ENCODE results near the gene HTT. TPM values are rescaled to one million over a fixed set of nuclear protein-coding genes. Genes with fewer than 3 reads are reported as not detected.

HTT gene
- polyA plus RNA-seq, 2 donors, result 9.7 to 19.4 TPM

DNA sequence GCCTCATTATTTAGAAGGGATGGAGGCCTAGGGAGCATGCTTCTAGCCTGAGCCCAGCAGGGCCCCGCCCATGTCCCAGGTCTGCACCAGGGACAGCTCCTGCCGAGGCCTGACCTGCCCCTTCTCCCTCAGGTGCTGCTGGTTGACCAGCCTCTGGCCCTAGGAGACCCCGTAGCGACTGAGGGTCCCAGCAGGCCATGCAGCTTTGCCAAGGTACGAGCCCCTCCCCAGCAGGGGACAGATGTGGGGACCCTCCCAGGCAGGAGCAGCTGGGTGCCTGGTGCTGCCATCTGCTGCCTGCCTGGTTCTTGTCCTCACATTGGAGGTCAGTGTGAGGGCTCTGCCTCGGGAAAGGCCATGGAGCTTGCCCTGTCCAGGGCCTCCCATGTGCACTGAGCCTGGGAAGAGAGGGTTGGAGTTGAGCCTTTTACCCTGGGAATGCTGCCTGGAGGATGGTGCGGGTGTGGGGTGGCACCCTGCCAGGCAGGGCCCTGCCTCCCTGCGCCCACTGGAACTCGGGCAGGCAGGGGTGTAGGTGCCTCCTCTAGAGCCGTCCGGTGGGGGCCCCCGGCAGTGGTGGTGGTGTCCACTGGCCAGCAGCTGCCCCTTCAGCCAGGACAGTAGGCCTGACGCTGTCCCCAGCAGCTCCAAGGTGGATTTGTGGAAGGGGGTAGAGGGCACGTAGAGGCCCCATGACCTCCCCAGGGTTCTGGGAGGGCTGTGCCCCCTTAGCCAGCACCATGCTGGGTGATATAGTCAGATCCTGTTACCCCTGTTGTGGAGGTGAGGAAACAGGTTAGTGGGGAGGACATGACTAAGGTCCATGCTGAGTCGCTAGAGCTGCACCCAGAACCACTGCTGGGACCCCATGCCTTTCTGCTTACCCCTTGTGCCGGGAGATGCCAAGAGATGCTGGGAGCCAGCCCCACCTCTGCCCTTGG lies 172.2 kb downstream of the HTT start:
- 78 to 79% methylated on average over 16 of the region's 16 CpGs for WGBS, 2 donors
- Histone ChIP-seq H3K27ac (ENCODE audit: low read depth in 2 of 2, low read length in 1 of 2) (no peak overlapping the region), H3K27me3 (ENCODE audit: control insufficient read depth in 1 of 2, insufficient read depth in 2 of 2, low read length in 2 of 2) (no peaks in the 10 kb centered on the region), H3K4me1 (ENCODE audit: control insufficient read depth in 2 of 2, insufficient read depth in 2 of 2, low read length in 1 of 2) (peaks cover 0 to 3% of the 10 kb centered on the region in 2 donors), H3K9me3 (ENCODE audit: control insufficient read depth in 2 of 2, insufficient read depth in 1 of 2, low read depth in 1 of 2, low read length in 1 of 2) (no peaks in the 10 kb centered on the region), H3K36me3 (ENCODE audit: control insufficient read depth in 2 of 2, insufficient read depth in 2 of 2, low read length in 1 of 2) (peaks cover 0 to 3% of the 10 kb centered on the region in 2 donors), H3K4me3 (ENCODE audit: low read depth in 1 of 2, low read length in 2 of 2) (no peak overlapping the region)

DNA sequence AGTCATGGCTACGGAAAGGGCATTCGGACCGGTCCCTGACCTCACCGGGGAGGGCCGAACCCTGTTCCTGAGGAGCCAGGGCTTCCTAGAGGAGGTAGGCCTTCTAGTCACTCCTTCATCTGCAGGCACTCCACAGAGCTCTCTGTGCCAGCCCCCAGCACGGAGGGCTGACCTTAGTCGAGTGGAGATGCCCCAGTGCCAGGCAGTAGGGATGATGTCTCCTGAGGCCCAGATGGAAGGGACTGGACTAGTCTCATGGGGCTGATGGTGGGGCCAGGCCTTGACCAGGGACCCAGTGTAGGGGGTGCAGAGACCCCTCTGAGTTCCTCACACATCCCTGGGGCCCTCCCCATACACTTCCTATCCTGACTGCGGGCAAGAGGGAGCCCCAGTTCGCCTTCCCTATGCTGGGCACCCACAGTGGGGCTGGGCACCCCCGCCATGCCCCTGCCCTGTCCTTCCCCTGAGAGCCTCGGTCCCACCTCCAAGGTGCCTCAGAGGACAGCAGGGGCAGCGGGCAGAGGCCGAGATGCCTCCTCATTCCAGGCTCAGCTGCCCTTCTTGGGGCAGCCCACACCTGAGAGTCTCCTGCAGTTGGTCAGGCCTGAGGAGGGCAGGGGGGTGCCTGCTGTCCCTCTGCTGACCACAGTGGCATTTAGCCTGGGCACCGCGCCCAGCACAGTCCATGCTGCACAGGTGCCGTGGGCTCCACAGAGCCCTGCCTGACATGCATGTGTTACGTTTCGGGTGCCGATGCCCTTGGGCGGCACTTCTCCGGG lies 173.1 kb downstream of the HTT start:
- H3K36me3 ChIP-seq (ENCODE audit: control insufficient read depth in 2 of 2, insufficient read depth in 2 of 2, low read length in 1 of 2), result peaks cover 0 to 2% of the 10 kb centered on the region in 2 donors
- peaks cover 0 to 3% of the 10 kb centered on the region in 2 donors for H3K4me1 ChIP-seq (ENCODE audit: control insufficient read depth in 2 of 2, insufficient read depth in 2 of 2, low read length in 1 of 2)
- H3K27ac ChIP-seq (ENCODE audit: low read depth in 2 of 2, low read length in 1 of 2), result no peak overlapping the region
- H3K27me3 ChIP-seq (ENCODE audit: control insufficient read depth in 1 of 2, insufficient read depth in 2 of 2, low read length in 2 of 2), result no peaks in the 10 kb centered on the region
- no peaks in the 10 kb centered on the region for H3K9me3 ChIP-seq (ENCODE audit: control insufficient read depth in 2 of 2, insufficient read depth in 1 of 2, low read depth in 1 of 2, low read length in 1 of 2)
- WGBS, 2 donors, result 89 to 92% methylated on average over 21 of the region's 21 CpGs
- no peak overlapping the region for H3K4me3 ChIP-seq (ENCODE audit: low read depth in 1 of 2, low read length in 2 of 2)

GRCh38 chr4:3248178-3248480 lies 173.6 kb downstream of the HTT start:
- peaks cover 0 to 2% of the 10 kb centered on the region in 2 donors for H3K36me3 ChIP-seq (ENCODE audit: control insufficient read depth in 2 of 2, insufficient read depth in 2 of 2, low read length in 1 of 2)
- H3K9me3 ChIP-seq (ENCODE audit: control insufficient read depth in 2 of 2, insufficient read depth in 1 of 2, low read depth in 1 of 2, low read length in 1 of 2), result no peaks in the 10 kb centered on the region
- H3K4me3 ChIP-seq (ENCODE audit: low read depth in 1 of 2, low read length in 2 of 2), result no peak overlapping the region
- H3K27me3 ChIP-seq (ENCODE audit: control insufficient read depth in 1 of 2, insufficient read depth in 2 of 2, low read length in 2 of 2), result no peaks in the 10 kb centered on the region
- no peak overlapping the region for H3K27ac ChIP-seq (ENCODE audit: low read depth in 2 of 2, low read length in 1 of 2)
- WGBS, 2 donors, result 90 to 95% methylated on average over 10 to 14 of the region's 14 CpGs
- H3K4me1 ChIP-seq (ENCODE audit: control insufficient read depth in 2 of 2, insufficient read depth in 2 of 2, low read length in 1 of 2), result peaks cover 0 to 3% of the 10 kb centered on the region in 2 donors

- no peaks in the 10 kb centered on the region for H3K27me3 ChIP-seq (ENCODE audit: control insufficient read depth in 1 of 2, insufficient read depth in 2 of 2, low read length in 2 of 2)
- peaks cover 0 to 2% of the 10 kb centered on the region in 2 donors for H3K36me3 ChIP-seq (ENCODE audit: control insufficient read depth in 2 of 2, insufficient read depth in 2 of 2, low read length in 1 of 2)
- WGBS, 2 donors, result 88 to 89% methylated on average over 70 to 72 of the region's 72 CpGs
- no peaks in the 10 kb centered on the region for H3K9me3 ChIP-seq (ENCODE audit: control insufficient read depth in 2 of 2, insufficient read depth in 1 of 2, low read depth in 1 of 2, low read length in 1 of 2)
- no peak within 1 kb of the TSS for H3K4me3 ChIP-seq (ENCODE audit: low read depth in 1 of 2, low read length in 2 of 2)
- peaks cover 0 to 3% of the 10 kb centered on the region in 2 donors for H3K4me1 ChIP-seq (ENCODE audit: control insufficient read depth in 2 of 2, insufficient read depth in 2 of 2, low read length in 1 of 2)
- H3K27ac ChIP-seq (ENCODE audit: low read depth in 2 of 2, low read length in 1 of 2), result no peak within 1 kb of the TSS
These were observed 174.6 kb downstream of the HTT start, which contains the start of gene MSANTD1 for GRCh38 chr4:3248811-3249661. Gene MSANTD1, plus strand, starts transcription at chr4:3249159. Its CDS starts 64 bp downstream, at chr4:3249223.

GRCh38 chr4:3249711-3250437 lies 175.4 kb downstream of the HTT start:
- H3K4me3 ChIP-seq (ENCODE audit: low read depth in 1 of 2, low read length in 2 of 2), result no peak overlapping the region
- H3K27ac ChIP-seq (ENCODE audit: low read depth in 2 of 2, low read length in 1 of 2), result no peak overlapping the region
- peaks cover 0 to 5% of the 10 kb centered on the region in 2 donors for H3K36me3 ChIP-seq (ENCODE audit: control insufficient read depth in 2 of 2, insufficient read depth in 2 of 2, low read length in 1 of 2)
- H3K9me3 ChIP-seq (ENCODE audit: control insufficient read depth in 2 of 2, insufficient read depth in 1 of 2, low read depth in 1 of 2, low read length in 1 of 2), result no peaks in the 10 kb centered on the region
- 90 to 94% methylated on average over 20 of the region's 20 CpGs for WGBS, 2 donors
- no peaks in the 10 kb centered on the region for H3K27me3 ChIP-seq (ENCODE audit: control insufficient read depth in 1 of 2, insufficient read depth in 2 of 2, low read length in 2 of 2)
- peaks cover 0 to 3% of the 10 kb centered on the region in 2 donors for H3K4me1 ChIP-seq (ENCODE audit: control insufficient read depth in 2 of 2, insufficient read depth in 2 of 2, low read length in 1 of 2)

- Histone ChIP-seq H3K4me3 (ENCODE audit: low read depth in 1 of 2, low read length in 2 of 2) (no peak overlapping the region), H3K9me3 (ENCODE audit: control insufficient read depth in 2 of 2, insufficient read depth in 1 of 2, low read depth in 1 of 2, low read length in 1 of 2) (no peaks in the 10 kb centered on the region), H3K27me3 (ENCODE audit: control insufficient read depth in 1 of 2, insufficient read depth in 2 of 2, low read length in 2 of 2) (no peaks in the 10 kb centered on the region), H3K4me1 (ENCODE audit: control insufficient read depth in 2 of 2, insufficient read depth in 2 of 2, low read length in 1 of 2) (peaks cover 0 to 3% of the 10 kb centered on the region in 2 donors), H3K36me3 (ENCODE audit: control insufficient read depth in 2 of 2, insufficient read depth in 2 of 2, low read length in 1 of 2) (peaks cover 0 to 5% of the 10 kb centered on the region in 2 donors), H3K27ac (ENCODE audit: low read depth in 2 of 2, low read length in 1 of 2) (no peak overlapping the region)
- 77 to 89% methylated on average over 13 to 14 of the region's 14 CpGs for WGBS, 2 donors
These were observed 176.0 kb downstream of the HTT start for GRCh38 chr4:3250438-3250955.

DNA sequence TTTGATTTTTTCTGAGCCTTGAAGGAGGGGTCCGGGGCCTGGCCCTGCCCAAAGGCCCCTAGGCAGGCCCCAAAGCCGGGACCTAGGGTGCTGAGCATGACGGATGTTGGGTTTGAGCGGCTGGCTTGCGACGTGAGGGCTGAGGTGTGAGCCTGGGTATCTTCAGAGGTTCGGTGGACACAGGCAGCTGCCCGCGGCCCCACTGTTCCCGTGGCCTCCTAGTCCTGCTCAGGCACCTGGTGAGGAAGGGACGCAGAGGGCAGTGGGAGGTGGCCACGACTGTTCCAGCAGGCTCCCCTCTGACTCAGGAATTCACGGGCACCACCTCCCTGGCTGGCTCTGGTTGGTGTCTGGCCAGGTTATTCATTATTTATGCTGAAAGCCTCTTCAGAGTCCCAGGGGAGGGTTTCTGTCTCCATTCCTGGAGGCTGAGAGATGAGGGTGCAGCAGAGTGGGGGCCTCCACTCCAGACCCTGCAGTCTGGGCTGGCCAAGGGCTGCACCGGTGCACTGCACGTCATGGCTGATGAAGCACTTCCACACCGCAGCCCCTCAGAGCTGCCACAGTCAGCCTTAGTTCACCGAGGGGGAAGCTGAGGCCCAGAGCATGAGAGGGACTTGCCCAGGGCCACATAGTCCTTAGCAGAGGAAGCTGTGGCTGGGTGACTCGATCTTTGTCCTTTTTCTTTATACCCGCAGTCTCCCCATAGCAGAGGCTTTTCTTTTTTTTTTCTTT lies 176.6 kb downstream of the HTT start:
- Histone ChIP-seq H3K27ac (ENCODE audit: low read depth in 2 of 2, low read length in 1 of 2) (no peak overlapping the region), H3K36me3 (ENCODE audit: control insufficient read depth in 2 of 2, insufficient read depth in 2 of 2, low read length in 1 of 2) (peaks cover 0 to 10% of the 10 kb centered on the region in 2 donors), H3K4me3 (ENCODE audit: low read depth in 1 of 2, low read length in 2 of 2) (no peak overlapping the region), H3K4me1 (ENCODE audit: control insufficient read depth in 2 of 2, insufficient read depth in 2 of 2, low read length in 1 of 2) (peaks cover 0 to 3% of the 10 kb centered on the region in 2 donors), H3K27me3 (ENCODE audit: control insufficient read depth in 1 of 2, insufficient read depth in 2 of 2, low read length in 2 of 2) (no peaks in the 10 kb centered on the region), H3K9me3 (ENCODE audit: control insufficient read depth in 2 of 2, insufficient read depth in 1 of 2, low read depth in 1 of 2, low read length in 1 of 2) (no peaks in the 10 kb centered on the region)
- WGBS, 2 donors, result 88 to 90% methylated on average over 19 of the region's 19 CpGs

- H3K36me3 ChIP-seq (ENCODE audit: control insufficient read depth in 2 of 2, insufficient read depth in 2 of 2, low read length in 1 of 2), result peaks cover 0 to 10% of the 10 kb centered on the region in 2 donors
- H3K27ac ChIP-seq (ENCODE audit: low read depth in 2 of 2, low read length in 1 of 2), result no peak overlapping the region
- 86 to 87% methylated on average over 11 of the region's 11 CpGs for WGBS, 2 donors
- H3K27me3 ChIP-seq (ENCODE audit: control insufficient read depth in 1 of 2, insufficient read depth in 2 of 2, low read length in 2 of 2), result no peaks in the 10 kb centered on the region
- H3K4me1 ChIP-seq (ENCODE audit: control insufficient read depth in 2 of 2, insufficient read depth in 2 of 2, low read length in 1 of 2), result no peaks in the 10 kb centered on the region
- no peaks in the 10 kb centered on the region for H3K9me3 ChIP-seq (ENCODE audit: control insufficient read depth in 2 of 2, insufficient read depth in 1 of 2, low read depth in 1 of 2, low read length in 1 of 2)
- no peak overlapping the region for H3K4me3 ChIP-seq (ENCODE audit: low read depth in 1 of 2, low read length in 2 of 2)
These were observed 177.4 kb downstream of the HTT start for GRCh38 chr4:3251691-3252479.
